Glomerular visceral epithelial cell (primary cell): ENCODE measurements around the gene CDK13.
"Not testable (repeated sequence)": the region's sequence is repeated elsewhere in the genome, so short reads cannot be mapped to it uniquely, and the experiment has no call there.

Source experiments
- DNase-seq: peaks from one replicate; pipeline ENCODE4 v3.0.0-alpha.2; 2016; ENCODE audit errors: extremely low spot score

The CDK13 gene

DNA sequence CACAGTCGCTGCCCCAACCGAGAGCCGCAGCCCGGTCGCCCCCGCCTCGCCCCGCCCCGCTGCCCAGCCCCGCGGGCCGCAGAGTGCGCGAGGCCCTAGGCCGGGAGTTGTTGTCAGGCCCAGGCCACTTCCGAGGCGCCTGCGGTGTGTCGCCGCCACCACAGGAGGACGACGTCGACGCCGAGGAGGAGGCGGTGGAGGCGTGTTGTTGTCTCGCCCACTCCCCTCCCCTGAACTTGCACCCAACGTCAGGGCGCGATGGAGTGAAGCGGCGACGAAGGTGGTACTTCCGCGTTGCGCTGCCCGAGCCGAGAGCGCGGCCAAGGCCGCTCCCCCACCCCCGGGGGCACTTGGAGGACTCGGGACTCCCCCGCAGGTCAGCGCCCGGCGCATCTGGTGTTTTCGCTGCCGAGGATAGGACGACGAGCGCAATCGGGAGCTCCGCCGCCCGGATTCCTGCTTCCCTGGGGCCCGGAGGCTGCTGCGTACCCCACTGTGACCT lies at the start of gene CDK13:
Gene CDK13 (plus strand): TSS at position 286 of the 502 bp plus-strand sequence. CDS start 386 bp downstream, outside the sequence.
- DNase-seq: peak; percentile 84

DNA sequence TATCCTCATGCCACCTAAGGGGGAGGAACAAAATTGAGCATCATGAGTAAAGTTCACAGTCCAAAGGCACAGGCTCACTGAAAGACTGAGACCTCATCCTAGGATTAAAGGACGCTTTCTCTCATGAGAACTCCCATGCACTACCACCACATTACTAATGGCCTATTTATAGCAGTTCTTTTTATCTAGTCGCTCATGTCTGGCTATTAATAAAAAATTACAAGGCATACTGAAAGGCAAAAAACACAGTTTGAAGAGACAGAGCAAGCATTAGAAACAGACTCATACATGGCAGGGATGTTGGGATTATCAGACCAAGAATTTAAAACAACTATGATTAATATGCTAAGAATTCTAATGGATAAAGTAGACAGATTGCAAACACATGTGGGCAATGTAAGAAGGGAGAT lies 46.0 kb upstream of the CDK13 start:
- no peak for DNase-seq

DNA sequence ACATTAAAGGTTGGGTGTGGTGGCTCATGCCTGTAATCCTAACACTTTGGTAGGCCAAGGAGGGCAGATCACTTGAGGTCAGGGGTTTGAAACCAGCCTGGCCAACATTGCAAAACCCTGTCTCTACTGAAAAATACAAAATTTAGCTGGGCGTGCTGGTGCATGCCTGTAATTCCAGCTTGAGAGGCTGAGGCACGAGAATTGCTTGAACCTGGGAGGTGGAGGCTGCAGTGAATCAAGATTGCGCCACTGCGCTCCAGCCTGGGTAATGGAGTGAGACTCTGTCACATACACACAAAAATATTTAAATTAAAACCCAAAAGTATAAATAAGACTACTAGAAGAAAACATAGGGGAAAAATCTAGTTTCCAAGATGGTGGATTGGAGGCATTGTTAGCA lies 41.9 kb upstream of the CDK13 start:
- DNase-seq: no peak

GRCh38 chr7:39908973-39909372 lies 41.1 kb upstream of the CDK13 start:
- DNase-seq: no peak

DNA sequence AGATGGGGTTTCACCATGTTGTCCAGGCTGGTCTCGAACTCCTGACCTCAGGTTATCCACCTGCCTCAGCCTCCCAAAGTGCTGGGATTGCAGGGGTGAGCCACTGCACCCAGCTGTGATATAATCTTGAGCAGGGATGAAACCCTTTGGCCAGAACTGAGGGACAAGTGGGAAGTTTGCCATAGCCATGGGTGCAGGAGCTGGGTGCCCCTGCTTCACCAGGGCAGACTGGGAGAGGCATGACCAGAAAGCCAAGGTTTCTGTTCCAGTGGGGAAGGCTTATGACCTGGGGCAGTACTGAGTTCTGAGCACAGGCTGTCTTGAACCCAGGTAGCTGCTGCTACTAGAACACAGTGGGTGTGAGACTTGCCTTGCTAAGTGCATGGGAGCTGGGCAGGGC lies 40.5 kb upstream of the CDK13 start:
- no peak for DNase-seq

DNA sequence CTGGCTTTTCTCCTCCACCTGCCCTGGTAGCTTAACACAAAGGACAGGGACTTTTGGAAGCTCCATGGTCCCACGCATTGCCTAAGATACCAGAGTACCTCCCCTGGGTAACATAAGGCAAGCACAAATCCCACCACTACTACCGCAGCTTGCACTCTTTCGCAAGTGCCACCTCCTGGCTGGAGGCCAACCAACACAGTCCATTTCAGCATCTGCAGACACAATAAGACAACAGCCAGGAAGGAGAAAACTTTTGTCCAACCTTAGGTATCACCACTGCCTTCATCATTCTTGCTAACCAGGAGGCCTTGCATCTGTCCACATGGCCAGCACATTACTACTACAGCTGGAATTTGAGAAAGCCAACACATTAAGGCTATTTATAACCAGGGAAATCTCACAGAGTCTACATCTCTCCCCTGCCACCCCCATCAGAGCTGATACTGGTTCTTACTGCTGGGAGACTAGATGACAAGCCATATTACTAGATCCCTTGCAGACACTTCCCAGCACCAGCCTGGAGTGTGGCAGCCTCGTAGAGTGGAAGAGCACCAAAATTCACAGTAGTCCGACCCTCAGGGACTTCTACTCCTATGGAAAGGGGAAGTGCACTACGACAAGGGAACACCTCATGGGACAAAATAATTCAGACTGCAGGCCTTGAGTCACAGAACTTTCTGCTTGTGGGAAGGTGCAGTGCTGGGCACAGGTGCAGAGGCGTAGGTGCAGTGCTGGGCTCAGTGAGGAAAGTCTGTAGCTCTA lies 39.8 kb upstream of the CDK13 start:
- DNase-seq: no peak

- no peak for DNase-seq
Measured at GRCh38 chr7:39911167-39911566, 38.9 kb upstream of the CDK13 start.

GRCh38 chr7:39915847-39916246 lies 34.2 kb upstream of the CDK13 start:
- DNase-seq: not testable (repeated sequence)

GRCh38 chr7:39919646-39920045 lies 30.4 kb upstream of the CDK13 start:
- no peak for DNase-seq

GRCh38 chr7:39921506-39922175 lies 28.4 kb upstream of the CDK13 start:
- DNase-seq: no peak

DNA sequence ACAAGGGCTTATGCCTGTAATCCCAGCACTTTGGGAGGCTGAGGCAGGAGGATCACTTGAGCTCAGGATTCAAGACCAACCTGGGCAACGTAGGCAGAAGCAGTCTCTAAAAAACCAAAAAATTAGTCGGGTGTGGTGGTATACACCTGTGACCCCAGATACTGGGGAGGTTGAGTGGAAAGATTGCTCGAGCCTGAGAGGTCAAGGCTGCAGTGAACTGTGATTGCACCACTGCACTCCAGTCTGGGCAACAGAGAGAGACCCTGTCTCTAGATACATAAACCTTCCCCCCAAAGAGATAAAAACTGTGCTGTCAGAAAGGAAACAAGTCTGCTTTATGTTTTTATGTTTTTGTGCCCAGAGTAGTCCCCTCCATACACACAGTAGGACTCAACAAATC lies 27.5 kb upstream of the CDK13 start:
- no peak for DNase-seq

DNA sequence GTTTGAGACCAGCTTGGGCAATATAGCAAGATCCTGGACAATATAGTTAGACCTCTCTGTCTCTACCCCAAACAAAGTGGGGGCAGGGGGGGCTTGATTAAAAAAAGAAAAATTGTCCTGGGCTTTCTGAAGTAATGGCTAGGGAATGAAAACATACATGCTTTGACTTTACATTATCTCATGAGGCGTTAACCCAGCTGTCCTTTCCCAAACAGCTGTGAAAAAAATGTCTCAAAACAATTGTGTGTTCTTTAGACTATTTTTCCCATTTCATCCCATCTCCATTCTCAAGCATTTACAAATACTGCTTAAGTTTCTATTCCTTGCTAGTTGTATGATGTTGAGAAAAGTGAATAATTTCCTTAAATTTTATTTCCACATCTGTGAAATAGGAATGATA lies 27.0 kb upstream of the CDK13 start:
- no peak for DNase-seq

- no peak for DNase-seq
Measured at GRCh38 chr7:39924122-39924521, 25.9 kb upstream of the CDK13 start.

- DNase-seq: no peak
Measured at GRCh38 chr7:39926111-39926510, 23.9 kb upstream of the CDK13 start.

- no peak for DNase-seq
Measured at GRCh38 chr7:39927018-39927417, 23.0 kb upstream of the CDK13 start.

DNA sequence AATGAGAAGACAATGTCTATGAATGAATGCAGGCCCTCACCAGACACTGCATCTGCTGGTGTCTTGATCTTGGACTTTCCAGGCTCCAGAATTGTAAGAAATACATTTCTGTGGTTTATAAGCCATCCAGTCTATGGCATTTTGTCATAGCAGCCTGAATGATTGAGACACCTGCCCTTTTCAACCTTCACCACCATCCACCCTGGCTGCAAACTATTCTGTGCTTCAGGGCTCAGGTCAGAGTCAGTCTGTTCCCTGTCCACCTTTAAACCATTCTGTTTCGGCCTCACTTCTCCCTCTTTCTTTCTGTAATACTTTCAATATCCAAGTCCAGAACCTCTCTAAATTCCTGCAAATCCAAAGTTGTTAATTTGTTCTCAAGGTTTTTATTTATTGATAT lies 15.9 kb upstream of the CDK13 start:
- DNase-seq: no peak

DNA sequence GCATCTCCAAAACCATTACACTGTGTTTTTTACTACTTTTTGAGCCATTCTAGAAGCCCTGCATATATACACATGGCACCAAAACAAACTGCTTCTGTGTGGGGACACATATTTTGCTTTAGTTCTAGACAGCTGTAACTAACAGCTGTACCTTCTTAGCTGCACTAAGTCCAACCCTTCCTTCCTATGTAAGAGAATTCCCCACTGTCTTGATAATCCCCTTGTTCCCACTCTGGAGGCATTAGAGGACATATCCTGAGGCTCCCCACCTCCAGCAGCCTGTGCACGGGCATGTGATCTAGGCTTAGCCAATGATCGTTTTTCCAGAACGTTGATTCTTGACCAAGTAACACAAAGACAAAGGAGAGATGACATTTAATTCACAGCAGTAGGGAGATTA lies 13.3 kb upstream of the CDK13 start:
- DNase-seq: no peak

DNA sequence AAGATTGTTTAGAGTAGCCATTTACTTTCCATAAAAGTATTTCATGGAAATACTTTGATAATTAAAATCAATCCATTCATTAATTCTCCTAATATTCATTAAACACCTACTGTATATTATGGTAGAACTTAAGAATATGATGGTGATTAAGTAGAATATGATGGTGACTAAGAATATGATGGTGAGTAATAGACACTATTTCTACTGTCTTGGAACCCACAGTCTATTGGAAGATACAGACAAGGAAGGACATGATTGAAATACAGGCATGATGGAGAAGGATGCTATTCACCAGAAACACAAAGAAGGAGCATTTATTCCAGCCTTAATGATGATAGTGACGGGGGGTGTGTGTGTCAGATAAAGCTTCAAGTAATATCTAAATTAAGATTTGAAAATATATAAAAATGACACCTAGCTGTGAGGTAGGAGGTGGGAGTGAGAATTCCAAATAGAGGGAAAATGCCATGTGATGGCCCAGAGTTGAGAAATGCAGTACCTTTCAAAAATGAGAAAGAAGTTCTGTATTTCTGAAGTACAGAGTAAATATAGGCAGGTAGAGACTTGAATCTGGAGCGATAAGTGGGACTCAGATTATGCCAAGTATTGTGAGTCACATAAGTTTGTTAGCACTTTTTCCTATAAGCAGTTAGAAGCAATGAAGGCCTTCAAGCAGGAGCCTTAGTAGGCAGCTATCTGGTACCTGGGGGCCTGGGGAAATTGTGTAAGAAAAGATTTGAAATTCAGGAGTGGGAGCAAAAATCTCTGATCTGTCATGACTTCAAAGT lies 12.5 kb upstream of the CDK13 start:
- DNase-seq: no peak

- no peak for DNase-seq
Measured at GRCh38 chr7:39942883-39943282, 7.2 kb upstream of the CDK13 start.

GRCh38 chr7:39946693-39947092 lies 3.4 kb upstream of the CDK13 start:
- DNase-seq: no peak

- no peak for DNase-seq
Measured at GRCh38 chr7:39948375-39948955, 1.6 kb upstream of the CDK13 start.
